Activated CD4-positive, CD25-positive, alpha-beta regulatory T cell treated with anti-CD3 and anti-CD28 coated beads, Interleukin-2, amount 50 U/mL, for 24 hours (primary cell): ENCODE data around the gene TMEM120B.

Experiments
- ATAC-seq, 2 donors: fragments of 150-1000 bp; cut with Tn5 transposase; one replicate each; pipeline ENCODE4 v1.10.0; 2021; ENCODE audit warnings: mild to moderate bottlenecking in 1 of 2, moderate library complexity in 1 of 2

TMEM120B gene

DNA sequence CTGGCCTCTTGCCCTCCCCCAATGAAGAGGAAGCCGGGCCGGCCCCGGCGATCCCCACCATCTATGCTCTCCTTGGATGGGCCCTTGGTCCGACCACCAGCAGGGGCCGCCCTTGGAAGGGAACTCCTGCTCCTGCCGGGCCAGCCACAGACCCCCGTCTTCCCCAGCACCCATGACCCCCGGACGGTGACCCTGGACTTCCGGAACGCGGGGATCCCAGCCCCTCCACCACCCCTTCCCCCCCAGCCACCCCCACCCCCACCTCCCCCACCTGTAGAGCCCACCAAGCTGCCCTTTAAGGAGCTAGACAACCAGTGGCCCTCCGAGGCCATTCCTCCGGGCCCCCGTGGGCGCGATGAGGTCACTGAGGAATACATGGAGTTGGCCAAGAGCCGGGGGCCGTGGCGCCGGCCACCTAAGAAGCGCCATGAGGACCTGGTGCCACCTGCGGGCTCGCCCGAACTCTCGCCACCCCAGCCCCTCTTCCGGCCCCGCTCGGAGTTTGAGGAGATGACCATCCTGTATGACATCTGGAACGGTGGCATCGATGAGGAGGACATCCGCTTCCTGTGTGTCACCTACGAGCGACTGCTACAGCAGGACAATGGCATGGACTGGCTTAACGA, 110.7 kb downstream of the TMEM120B start:
- no peak for ATAC-seq

GRCh38 chr12:121823727-121824115, 111.2 kb downstream of the TMEM120B start:
- ATAC-seq: no peak

DNA sequence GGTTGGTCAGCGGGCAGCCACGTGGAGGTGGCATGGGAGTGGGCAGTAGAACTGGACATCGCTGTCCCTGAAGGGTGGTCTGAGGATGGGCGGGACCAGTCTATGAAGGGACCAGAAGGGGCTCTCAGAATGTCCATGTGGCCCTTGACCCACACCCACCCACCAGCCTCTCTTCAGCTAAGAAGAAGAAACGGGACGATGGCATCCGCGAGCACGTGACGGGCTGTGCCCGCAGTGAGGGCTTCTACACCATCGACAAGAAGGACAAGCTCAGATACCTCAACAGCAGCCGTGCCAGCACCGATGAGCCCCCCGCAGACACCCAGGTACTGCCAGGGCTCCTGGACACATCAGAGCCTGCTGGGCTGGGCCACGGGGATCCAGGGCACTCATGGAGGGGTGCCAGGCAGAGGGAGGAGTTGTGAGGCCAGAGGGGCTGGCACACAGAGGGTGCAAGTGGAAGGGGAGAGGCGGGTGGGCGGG, 112.5 kb downstream of the TMEM120B start:
- ATAC-seq: no peak

DNA sequence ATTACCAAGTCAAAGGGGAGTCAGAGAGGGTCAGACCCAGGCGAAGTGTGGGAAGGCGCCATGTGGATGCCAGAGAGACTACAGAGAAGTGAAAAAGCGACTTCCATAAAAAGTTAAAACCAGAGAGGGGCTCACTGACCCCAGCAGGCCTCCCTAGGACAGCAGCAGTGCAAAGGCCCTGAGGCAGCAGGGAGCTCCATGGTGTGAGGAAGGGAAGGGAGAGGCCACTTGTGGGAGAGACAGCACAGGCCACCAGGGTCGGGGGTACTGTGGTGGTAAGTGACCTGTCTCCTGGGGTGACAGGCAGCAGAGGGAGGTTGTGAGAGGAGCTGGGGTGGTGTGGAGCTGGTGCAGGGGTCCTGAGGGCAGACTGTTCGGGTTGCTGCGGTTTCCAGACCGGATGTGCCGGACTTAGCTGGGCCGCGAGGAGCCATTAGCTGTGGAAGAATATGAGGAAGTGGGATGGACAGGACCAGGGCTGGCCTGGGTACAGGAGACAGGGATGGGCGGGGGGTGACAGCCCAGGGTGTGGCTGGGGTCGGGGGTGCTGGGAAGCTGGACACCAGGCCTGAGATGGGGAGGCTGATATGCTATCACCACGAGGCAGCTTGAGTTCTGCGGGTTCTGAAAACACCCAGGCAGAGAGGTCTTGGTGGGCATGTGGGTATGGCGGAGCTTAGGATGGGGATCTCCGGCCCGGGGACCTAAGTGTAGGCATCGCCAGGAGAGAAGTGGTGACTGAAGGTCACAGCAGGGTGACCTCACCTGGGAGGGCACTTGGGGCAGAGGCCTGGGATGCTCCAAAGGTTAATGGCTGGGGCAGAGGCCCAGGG, 114.0 kb downstream of the TMEM120B start:
- ATAC-seq: no peak

- no peak for ATAC-seq
These were observed 115.0 kb downstream of the TMEM120B start for GRCh38 chr12:121827351-121828099.

DNA sequence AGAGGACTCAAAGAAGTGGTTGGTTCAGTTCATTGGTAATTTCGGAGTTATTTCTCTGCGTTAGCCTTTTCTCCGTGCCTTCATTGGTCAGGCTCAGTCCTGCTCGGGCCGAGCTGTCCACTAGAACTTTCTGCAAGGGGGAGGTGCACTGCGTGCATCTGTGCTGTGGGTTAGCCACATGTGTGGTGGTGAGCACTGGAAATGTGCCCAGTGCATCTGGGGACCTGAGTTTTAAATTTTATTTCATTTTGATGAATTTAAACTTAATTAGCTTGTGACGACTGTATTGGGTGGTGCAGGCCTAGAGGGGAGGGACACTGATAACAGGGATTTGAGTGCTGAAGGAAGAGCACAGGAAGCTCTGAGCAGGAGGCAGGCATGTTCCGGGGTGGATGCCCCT, 115.8 kb downstream of the TMEM120B start:
- ATAC-seq: no peak

GRCh38 chr12:121828826-121829225, 116.3 kb downstream of the TMEM120B start:
- ATAC-seq: no peak

DNA sequence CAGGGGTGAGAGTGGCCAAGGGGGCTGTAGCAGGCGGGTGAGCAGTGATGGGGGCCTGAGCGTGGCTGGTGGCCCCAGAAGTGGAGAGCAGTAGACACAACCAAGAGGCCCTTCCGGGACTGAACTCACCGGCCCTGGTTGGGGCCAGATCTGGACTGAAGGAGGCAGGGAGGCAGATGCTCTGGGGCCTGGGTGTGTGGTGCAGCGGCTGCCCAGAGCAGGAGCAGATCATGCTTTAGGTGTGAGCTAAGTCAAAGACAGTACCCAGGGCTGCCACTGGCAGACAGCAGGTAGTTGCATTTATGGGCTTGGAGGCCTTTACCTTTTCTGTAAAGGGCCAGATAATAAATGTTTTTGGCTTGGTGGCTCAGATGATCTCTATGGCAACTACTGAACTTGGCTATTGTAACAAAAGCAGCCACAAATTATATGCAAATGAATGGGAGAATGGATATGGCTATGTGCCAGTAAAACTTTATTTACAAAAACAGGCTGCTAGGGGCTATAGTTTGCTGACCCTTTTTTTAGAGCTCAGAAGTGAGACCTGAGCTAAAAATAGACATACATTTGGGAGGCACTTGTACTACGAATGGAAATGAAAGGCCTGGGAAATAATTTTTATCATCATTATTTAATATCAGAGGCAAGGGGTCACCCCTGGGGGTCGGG, 116.8 kb downstream of the TMEM120B start:
- no peak for ATAC-seq

GRCh38 chr12:121830134-121830533, 117.6 kb downstream of the TMEM120B start:
- no peak for ATAC-seq

- no peak for ATAC-seq
These were observed 118.2 kb downstream of the TMEM120B start for GRCh38 chr12:121830588-121831265.
